BE2C (cell line): Measurements from ENCODE around the gene STING1.
"Not testable (repeated sequence)": the region's sequence is repeated elsewhere in the genome, so short reads cannot be mapped to it uniquely, and the experiment has no call there.

Source experiments
- DNase-seq: peaks from one replicate; pipeline ENCODE4 v3.0.0-alpha.2; 2020
- H3K27me3 ChIP-seq: fragments of 250-450 bp; sonication (Bioruptor Pico); 2 replicates; pipeline ENCODE4 v1.5.1; 2020; ENCODE audit warnings: mild to moderate bottlenecking
- H3K36me3 ChIP-seq: fragments of 250-450 bp; sonication (Bioruptor Pico); 2 replicates; pipeline ENCODE4 v1.5.1; 2020; ENCODE audit warnings: mild to moderate bottlenecking
- H3K4me1 ChIP-seq: fragments of 250-450 bp; sonication (Bioruptor Pico); 2 replicates; pipeline ENCODE4 v1.5.1; 2020
- H3K4me3 ChIP-seq: 2 replicates; pipeline ENCODE4 v1.5.1; 2011; ENCODE audit warnings: low read depth, low read length
- H3K9me3 ChIP-seq: fragments of 250-450 bp; sonication (Bioruptor Pico); 2 replicates; pipeline ENCODE4 v1.5.1; 2020
- CTCF ChIP-seq: IDR thresholded peaks from 2 replicates; pipeline ENCODE4 v1.5.1; 2012; ENCODE audit warnings: mild to moderate bottlenecking, low read depth, low read length

Gene STING1

GRCh38 chr5:139481580-139482049 is 943 bp downstream of the STING1 start:
- no peaks in the 10 kb centered on the region for H3K9me3 ChIP-seq
- DNase-seq = no peak
- peaks cover 6% of the 10 kb centered on the region for H3K4me1 ChIP-seq
- TF ChIP-seq CTCF = no peak
- H3K36me3 ChIP-seq = no peaks in the 10 kb centered on the region
- no peak overlapping the region for H3K4me3 ChIP-seq
- no peaks in the 10 kb centered on the region for H3K27me3 ChIP-seq

- Histone ChIP-seq H3K27me3 (no peaks in the 10 kb centered on the region), H3K4me3 (no peak overlapping the region), H3K36me3 (no peaks in the 10 kb centered on the region), H3K9me3 (no peaks in the 10 kb centered on the region), H3K4me1 (peaks cover 6% of the 10 kb centered on the region)
- TF ChIP-seq CTCF = no peak
- DNase-seq = no peak
Measured at GRCh38 chr5:139481122-139481533, 1.4 kb downstream of the STING1 start.

GRCh38 chr5:139479729-139480128 is 2.8 kb downstream of the STING1 start:
- not testable (repeated sequence) for H3K4me1 ChIP-seq, H3K9me3 ChIP-seq, H3K27me3 ChIP-seq, H3K36me3 ChIP-seq, DNase-seq, H3K4me3 ChIP-seq

GRCh38 chr5:139478657-139479423 is 3.7 kb downstream of the STING1 start:
- DNase-seq, H3K4me3 ChIP-seq, H3K4me1 ChIP-seq, H3K36me3 ChIP-seq, H3K27me3 ChIP-seq, H3K9me3 ChIP-seq: not testable (repeated sequence)

- no peaks in the 10 kb centered on the region for H3K27me3 ChIP-seq
- no peak for TF ChIP-seq CTCF
- H3K9me3 ChIP-seq = no peaks in the 10 kb centered on the region
- no peaks in the 10 kb centered on the region for H3K36me3 ChIP-seq
- H3K4me1 ChIP-seq = no peaks in the 10 kb centered on the region
- no peak for DNase-seq
- no peak overlapping the region for H3K4me3 ChIP-seq
Measured at GRCh38 chr5:139475865-139476617, 6.5 kb downstream of the STING1 start.

- H3K27me3 ChIP-seq = no peaks in the 10 kb centered on the region
- DNase-seq = no peak
- no peak overlapping the region for H3K4me3 ChIP-seq
- no peaks in the 10 kb centered on the region for H3K9me3 ChIP-seq
- H3K4me1 ChIP-seq = no peaks in the 10 kb centered on the region
- no peaks in the 10 kb centered on the region for H3K36me3 ChIP-seq
- no peak for TF ChIP-seq CTCF
Measured at GRCh38 chr5:139474890-139475791, 7.4 kb downstream of the STING1 start.
